ENCODE measurements around the gene LARGE2. TPM values are rescaled to one million over a fixed set of nuclear protein-coding genes. Genes with fewer than 3 reads are reported as not detected.

Gene LARGE2
- total and polyA plus RNA-seq, 10 of the 15 experiments (the other 5 are each of a cell fraction or from before 2014, with no cell fraction given): 0.03 to 0.41 (median 0.19) TPM; not detected in 6

DNA sequence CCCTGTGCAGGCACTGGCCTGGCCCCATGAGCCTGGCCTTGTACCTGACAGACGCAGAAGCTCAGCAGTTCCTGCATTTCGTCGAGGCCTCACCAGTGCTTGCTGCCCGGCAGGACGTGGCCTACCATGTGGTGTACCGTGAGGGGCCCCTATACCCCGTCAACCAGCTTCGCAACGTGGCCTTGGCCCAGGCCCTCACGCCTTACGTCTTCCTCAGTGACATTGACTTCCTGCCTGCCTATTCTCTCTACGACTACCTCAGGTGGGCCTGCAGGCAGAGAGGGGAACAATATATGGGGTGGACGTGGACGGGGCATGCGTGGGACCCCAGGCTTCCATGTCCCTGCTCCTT lies 4.9 kb downstream of the LARGE2 start:
- DNase-seq (ENCODE audit: low read depth, low spot score) (no peak), ATAC-seq (no peak), FAIRE-seq (no peak)
- intact Hi-C loops (cut with micrococcal nuclease; ENCODE audit: unreplicated experiment): no loop called here
- no peak overlapping the region for H3K4me2 ChIP-seq (ENCODE audit: control insufficient read depth, insufficient read depth)
- H3K79me2 ChIP-seq (ENCODE audit: control insufficient read depth, insufficient read depth, low read length): no peaks in the 10 kb centered on the region
- H3K27me3 ChIP-seq (replicated peaks in 1 of 2; ENCODE audit: control insufficient read depth in 2 of 2, insufficient read depth in 2 of 2, low read length in 1 of 2): peaks cover 4 to 14% of the 10 kb centered on the region in 2 experiments; a peak in 3 of 4 replicates
- SMC1A ChIA-PET (ENCODE audit: uncharacterized antibody, unreplicated experiment): no interaction called here
- RAD21 ChIA-PET (ENCODE audit: unreplicated experiment): no interaction called here
- in situ Hi-C loops (cut with MboI): no loop called here
- peaks cover 6% of the 10 kb centered on the region for H4K20me1 ChIP-seq (ENCODE audit: control insufficient read depth, insufficient read depth)
- peaks cover 26% of the 10 kb centered on the region for H3K4me1 ChIP-seq (ENCODE audit: control insufficient read depth, insufficient read depth, low read length)
- TF ChIP-seq, protein P1, sequence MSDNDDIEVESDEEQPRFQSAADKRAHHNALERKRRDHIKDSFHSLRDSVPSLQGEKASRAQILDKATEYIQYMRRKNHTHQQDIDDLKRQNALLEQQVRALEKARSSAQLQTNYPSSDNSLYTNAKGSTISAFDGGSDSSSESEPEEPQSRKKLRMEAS (IDR thresholded peaks at IDR 0.05; ENCODE audit: low read depth, low read length): no peak
- no peak for TF ChIP-seq JUND (IDR thresholded peaks at IDR 0.05; ENCODE audit: low read depth, low read length)
- TF ChIP-seq, protein P2, sequence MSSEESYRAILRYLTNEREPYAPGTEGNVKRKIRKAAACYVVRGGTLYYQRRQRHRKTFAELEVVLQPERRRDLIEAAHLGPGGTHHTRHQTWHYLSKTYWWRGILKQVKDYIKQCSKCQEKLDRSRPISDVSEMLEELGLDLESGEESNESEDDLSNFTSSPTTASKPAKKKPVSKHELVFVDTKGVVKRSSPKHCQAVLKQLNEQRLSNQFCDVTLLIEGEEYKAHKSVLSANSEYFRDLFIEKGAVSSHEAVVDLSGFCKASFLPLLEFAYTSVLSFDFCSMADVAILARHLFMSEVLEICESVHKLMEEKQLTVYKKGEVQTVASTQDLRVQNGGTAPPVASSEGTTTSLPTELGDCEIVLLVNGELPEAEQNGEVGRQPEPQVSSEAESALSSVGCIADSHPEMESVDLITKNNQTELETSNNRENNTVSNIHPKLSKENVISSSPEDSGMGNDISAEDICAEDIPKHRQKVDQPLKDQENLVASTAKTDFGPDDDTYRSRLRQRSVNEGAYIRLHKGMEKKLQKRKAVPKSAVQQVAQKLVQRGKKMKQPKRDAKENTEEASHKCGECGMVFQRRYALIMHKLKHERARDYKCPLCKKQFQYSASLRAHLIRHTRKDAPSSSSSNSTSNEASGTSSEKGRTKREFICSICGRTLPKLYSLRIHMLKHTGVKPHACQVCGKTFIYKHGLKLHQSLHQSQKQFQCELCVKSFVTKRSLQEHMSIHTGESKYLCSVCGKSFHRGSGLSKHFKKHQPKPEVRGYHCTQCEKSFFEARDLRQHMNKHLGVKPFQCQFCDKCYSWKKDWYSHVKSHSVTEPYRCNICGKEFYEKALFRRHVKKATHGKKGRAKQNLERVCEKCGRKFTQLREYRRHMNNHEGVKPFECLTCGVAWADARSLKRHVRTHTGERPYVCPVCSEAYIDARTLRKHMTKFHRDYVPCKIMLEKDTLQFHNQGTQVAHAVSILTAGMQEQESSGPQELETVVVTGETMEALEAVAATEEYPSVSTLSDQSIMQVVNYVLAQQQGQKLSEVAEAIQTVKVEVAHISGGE (CRISPR knock-in tag; IDR thresholded peaks at IDR 0.05): no peak
- TF ChIP-seq JUNB (IDR thresholded peaks at IDR 0.05): no peak
- TF ChIP-seq, protein P3, sequence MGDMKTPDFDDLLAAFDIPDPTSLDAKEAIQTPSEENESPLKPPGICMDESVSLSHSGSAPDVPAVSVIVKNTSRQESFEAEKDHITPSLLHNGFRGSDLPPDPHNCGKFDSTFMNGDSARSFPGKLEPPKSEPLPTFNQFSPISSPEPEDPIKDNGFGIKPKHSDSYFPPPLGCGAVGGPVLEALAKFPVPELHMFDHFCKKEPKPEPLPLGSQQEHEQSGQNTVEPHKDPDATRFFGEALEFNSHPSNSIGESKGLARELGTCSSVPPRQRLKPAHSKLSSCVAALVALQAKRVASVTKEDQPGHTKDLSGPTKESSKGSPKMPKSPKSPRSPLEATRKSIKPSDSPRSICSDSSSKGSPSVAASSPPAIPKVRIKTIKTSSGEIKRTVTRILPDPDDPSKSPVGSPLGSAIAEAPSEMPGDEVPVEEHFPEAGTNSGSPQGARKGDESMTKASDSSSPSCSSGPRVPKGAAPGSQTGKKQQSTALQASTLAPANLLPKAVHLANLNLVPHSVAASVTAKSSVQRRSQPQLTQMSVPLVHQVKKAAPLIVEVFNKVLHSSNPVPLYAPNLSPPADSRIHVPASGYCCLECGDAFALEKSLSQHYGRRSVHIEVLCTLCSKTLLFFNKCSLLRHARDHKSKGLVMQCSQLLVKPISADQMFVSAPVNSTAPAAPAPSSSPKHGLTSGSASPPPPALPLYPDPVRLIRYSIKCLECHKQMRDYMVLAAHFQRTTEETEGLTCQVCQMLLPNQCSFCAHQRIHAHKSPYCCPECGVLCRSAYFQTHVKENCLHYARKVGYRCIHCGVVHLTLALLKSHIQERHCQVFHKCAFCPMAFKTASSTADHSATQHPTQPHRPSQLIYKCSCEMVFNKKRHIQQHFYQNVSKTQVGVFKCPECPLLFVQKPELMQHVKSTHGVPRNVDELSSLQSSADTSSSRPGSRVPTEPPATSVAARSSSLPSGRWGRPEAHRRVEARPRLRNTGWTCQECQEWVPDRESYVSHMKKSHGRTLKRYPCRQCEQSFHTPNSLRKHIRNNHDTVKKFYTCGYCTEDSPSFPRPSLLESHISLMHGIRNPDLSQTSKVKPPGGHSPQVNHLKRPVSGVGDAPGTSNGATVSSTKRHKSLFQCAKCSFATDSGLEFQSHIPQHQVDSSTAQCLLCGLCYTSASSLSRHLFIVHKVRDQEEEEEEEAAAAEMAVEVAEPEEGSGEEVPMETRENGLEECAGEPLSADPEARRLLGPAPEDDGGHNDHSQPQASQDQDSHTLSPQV (IDR thresholded peaks at IDR 0.05): no peak
- no peak for TF ChIP-seq ESRRA (IDR thresholded peaks at IDR 0.05; ENCODE audit: low read length)
- TF ChIP-seq, protein P4, sequence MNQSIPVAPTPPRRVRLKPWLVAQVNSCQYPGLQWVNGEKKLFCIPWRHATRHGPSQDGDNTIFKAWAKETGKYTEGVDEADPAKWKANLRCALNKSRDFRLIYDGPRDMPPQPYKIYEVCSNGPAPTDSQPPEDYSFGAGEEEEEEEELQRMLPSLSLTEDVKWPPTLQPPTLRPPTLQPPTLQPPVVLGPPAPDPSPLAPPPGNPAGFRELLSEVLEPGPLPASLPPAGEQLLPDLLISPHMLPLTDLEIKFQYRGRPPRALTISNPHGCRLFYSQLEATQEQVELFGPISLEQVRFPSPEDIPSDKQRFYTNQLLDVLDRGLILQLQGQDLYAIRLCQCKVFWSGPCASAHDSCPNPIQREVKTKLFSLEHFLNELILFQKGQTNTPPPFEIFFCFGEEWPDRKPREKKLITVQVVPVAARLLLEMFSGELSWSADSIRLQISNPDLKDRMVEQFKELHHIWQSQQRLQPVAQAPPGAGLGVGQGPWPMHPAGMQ (IDR thresholded peaks at IDR 0.05; ENCODE audit: borderline replicate concordance): no peak
- TF ChIP-seq NBN (IDR thresholded peaks at IDR 0.05): no peak
- TF ChIP-seq NR2F1 (conservative IDR thresholded peaks at IDR 0.05): no peak
- TF ChIP-seq, protein P5, sequence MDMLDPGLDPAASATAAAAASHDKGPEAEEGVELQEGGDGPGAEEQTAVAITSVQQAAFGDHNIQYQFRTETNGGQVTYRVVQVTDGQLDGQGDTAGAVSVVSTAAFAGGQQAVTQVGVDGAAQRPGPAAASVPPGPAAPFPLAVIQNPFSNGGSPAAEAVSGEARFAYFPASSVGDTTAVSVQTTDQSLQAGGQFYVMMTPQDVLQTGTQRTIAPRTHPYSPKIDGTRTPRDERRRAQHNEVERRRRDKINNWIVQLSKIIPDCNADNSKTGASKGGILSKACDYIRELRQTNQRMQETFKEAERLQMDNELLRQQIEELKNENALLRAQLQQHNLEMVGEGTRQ (IDR thresholded peaks at IDR 0.05; ENCODE audit: borderline replicate concordance, low read depth, low read length): no peak
- TF ChIP-seq ZZZ3 (IDR thresholded peaks at IDR 0.05; ENCODE audit: control insufficient read depth, insufficient read length, low read depth): no peak
- no peak for TF ChIP-seq RCOR1 (conservative IDR thresholded peaks at IDR 0.05; ENCODE audit: low read depth, low read length)
- TF ChIP-seq CREB1 (IDR thresholded peaks at IDR 0.05; ENCODE audit: low read depth): no peak
- H3K4me3 ChIP-seq: no peak overlapping the region
- POLR2A ChIA-PET: interaction anchor here (0.8 to 1.5 kb wide), 2 partner anchors 9 to 11 kb away, joined by 3 to 6 read pairs; partner anchors contain the start of gene PEX16
- H3K9me3 ChIP-seq (replicated peaks; ENCODE audit: control insufficient read depth, insufficient read depth, low read length): no peaks in the 10 kb centered on the region; the same call in 2 of the 3 replicates
- no peak overlapping the region for H2AFZ ChIP-seq (ENCODE audit: control insufficient read depth, low read depth, low read length)
- peaks cover 3 to 4% of the 10 kb centered on the region in 2 experiments; a peak in 1 of 4 replicates for H3K36me3 ChIP-seq (ENCODE audit: control insufficient read depth in 2 of 2, insufficient read depth in 2 of 2, low read length in 1 of 2)
- 65% methylated on average over 15 of the region's 15 CpGs for WGBS (ENCODE audit: insufficient coverage, insufficient replicate concordance, low lambda C conversion rate, missing lambda C conversion rate)
- H3K27ac ChIP-seq (ENCODE audit: control insufficient read depth, insufficient read depth): no peak overlapping the region
- H3K9ac ChIP-seq (ENCODE audit: control insufficient read depth, insufficient read depth, low read length): no peak overlapping the region
- CTCF ChIA-PET: interaction anchor here (1.4 to 1.5 kb wide), 2 partner anchors 38 to 84 kb away, joined by 3 to 7 read pairs; no protein-coding TSS in a partner anchor
- BruUV-seq (replicated peaks): no TSS peak

All from GM12878 (cell line).